ENCODE data around the gene CREB5. TPM values are rescaled to one million over a fixed set of nuclear protein-coding genes. Genes with fewer than 3 reads are reported as not detected.

CREB5 gene
- total and polyA plus RNA-seq, 7 donors = 0.80 to 42.1 (median 4.6) TPM

GRCh38 chr7:28674359-28674782 is 262.1 kb downstream of the CREB5 start:
- no peak overlapping the region for H3K4me3 ChIP-seq
- H3K9me3 ChIP-seq = no peaks in the 10 kb centered on the region
- DNase-seq = no peak
- peaks cover 0 to 6% (median 2%) of the 10 kb centered on the region in 4 donors for H3K4me1 ChIP-seq
- 55 to 79% methylated on average over 5 of the region's 5 CpGs for WGBS, 2 donors
- no peak overlapping the region for H3K27ac ChIP-seq
- intact Hi-C loops (cut with DNase I) = no loop called here
- no peaks in the 10 kb centered on the region for H3K27me3 ChIP-seq
- no peak for TF ChIP-seq CTCF (IDR thresholded peaks at IDR 0.05)
- TF ChIP-seq POLR2A (IDR thresholded peaks at IDR 0.05) = no peak
- no peak for TF ChIP-seq EP300 (IDR thresholded peaks at IDR 0.05)
- TF ChIP-seq POLR2AphosphoS5 (IDR thresholded peaks at IDR 0.05) = no peak
- no peaks in the 10 kb centered on the region for H3K36me3 ChIP-seq

- H3K27ac ChIP-seq = no peak overlapping the region
- H3K36me3 ChIP-seq = no peaks in the 10 kb centered on the region
- no peak for DNase-seq
- H3K4me3 ChIP-seq = no peak overlapping the region
- H3K9me3 ChIP-seq = no peaks in the 10 kb centered on the region
- intact Hi-C loops (cut with DNase I) = no loop called here
- TF ChIP-seq POLR2AphosphoS5 (IDR thresholded peaks at IDR 0.05) = no peak
- no peak for TF ChIP-seq POLR2A (IDR thresholded peaks at IDR 0.05)
- no peak for TF ChIP-seq CTCF (IDR thresholded peaks at IDR 0.05)
- no peaks in the 10 kb centered on the region for H3K27me3 ChIP-seq
- WGBS, 2 donors = 91 to 92% methylated on average over 3 of the region's 3 CpGs
- no peaks in the 10 kb centered on the region for H3K4me1 ChIP-seq
Measured at GRCh38 chr7:28675429-28675828, 263.1 kb downstream of the CREB5 start.

- H3K4me1 ChIP-seq = no peaks in the 10 kb centered on the region
- H3K9me3 ChIP-seq = no peaks in the 10 kb centered on the region
- no peak overlapping the region for H3K27ac ChIP-seq
- intact Hi-C loops (cut with DNase I) = no loop called here
- no peak for TF ChIP-seq POLR2AphosphoS5 (IDR thresholded peaks at IDR 0.05)
- H3K36me3 ChIP-seq = no peaks in the 10 kb centered on the region
- no peaks in the 10 kb centered on the region for H3K27me3 ChIP-seq
- no peak overlapping the region for H3K4me3 ChIP-seq
- no peak for DNase-seq
- 94 to 95% methylated on average over 3 of the region's 3 CpGs for WGBS, 2 donors
Measured at GRCh38 chr7:28677668-28678067, 265.4 kb downstream of the CREB5 start.

DNA sequence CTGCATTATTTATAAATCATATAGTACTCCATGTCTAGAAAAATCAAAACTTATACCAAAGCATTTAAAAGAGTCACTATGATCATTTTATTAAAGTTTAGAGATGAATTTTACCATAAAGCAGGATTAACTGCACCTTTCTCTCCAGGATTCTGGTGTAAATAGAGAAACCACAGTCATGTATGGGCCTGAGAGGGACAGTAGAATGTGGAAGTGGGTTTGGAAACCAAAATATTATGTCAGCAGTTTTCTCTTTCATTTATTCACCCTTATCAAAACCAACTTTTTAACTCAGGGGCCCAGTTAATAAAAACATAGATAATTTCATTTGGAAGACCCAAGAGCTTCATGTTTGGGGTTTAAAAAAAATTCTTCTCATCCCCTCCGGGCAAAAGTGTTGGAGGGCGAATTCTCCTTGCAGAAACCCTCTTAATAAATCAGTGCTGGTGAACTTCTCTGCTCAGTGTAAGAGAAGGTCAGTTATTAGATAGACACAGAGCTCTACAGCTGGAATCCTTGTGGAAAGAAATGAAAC is 266.2 kb downstream of the CREB5 start:
- no peak for TF ChIP-seq POLR2A (IDR thresholded peaks at IDR 0.05)
- no peak for TF ChIP-seq EP300 (IDR thresholded peaks at IDR 0.05)
- no peaks in the 10 kb centered on the region for H3K4me1 ChIP-seq
- DNase-seq = no peak
- H3K27me3 ChIP-seq = no peaks in the 10 kb centered on the region
- no peak overlapping the region for H3K27ac ChIP-seq
- 76 to 86% methylated on average over 2 of the region's 2 CpGs for WGBS, 2 donors
- H3K4me3 ChIP-seq = no peak overlapping the region
- no peaks in the 10 kb centered on the region for H3K36me3 ChIP-seq
- H3K9me3 ChIP-seq = no peaks in the 10 kb centered on the region
- intact Hi-C loops (cut with DNase I) = no loop called here

GRCh38 chr7:28681693-28682310 is 269.5 kb downstream of the CREB5 start:
- WGBS, 2 donors = 86 to 89% methylated on average over 5 of the region's 5 CpGs
- Histone ChIP-seq H3K4me3 (no peak overlapping the region), H3K9me3 (no peaks in the 10 kb centered on the region), H3K4me1 (peaks cover 0 to 16% (median 5%) of the 10 kb centered on the region in 4 donors), H3K27ac (no peak overlapping the region), H3K36me3 (no peaks in the 10 kb centered on the region), H3K27me3 (no peaks in the 10 kb centered on the region)
- no peak for TF ChIP-seq POLR2A (IDR thresholded peaks at IDR 0.05)
- TF ChIP-seq POLR2AphosphoS5 (IDR thresholded peaks at IDR 0.05) = no peak
- TF ChIP-seq CTCF (IDR thresholded peaks at IDR 0.05) = no peak
- DNase-seq = no peak
- intact Hi-C loops (cut with DNase I) = loop anchor here (5.0 to 10.0 kb wide), 3 partner anchors 55 to 497 kb away; partner anchors contain the start of gene JAZF1
